VCaP (cell line): Measurements from ENCODE around the gene PHF21B.
"Not testable (repeated sequence)": the region's sequence is repeated elsewhere in the genome, so short reads cannot be mapped to it uniquely, and the experiment has no call there.

Source experiments
- H3K27ac ChIP-seq: fragments of 450-650 bp; 2 replicates; pipeline ENCODE4 v1.5.1; 2017
- TF ChIP-seq, protein P1 (sequence below): fragments of 450-650 bp; conservative IDR thresholded peaks from 2 replicates; pipeline ENCODE4 v1.5.1; 2017; ENCODE audit warnings: mild to moderate bottlenecking, moderate library complexity

The PHF21B gene

DNA sequence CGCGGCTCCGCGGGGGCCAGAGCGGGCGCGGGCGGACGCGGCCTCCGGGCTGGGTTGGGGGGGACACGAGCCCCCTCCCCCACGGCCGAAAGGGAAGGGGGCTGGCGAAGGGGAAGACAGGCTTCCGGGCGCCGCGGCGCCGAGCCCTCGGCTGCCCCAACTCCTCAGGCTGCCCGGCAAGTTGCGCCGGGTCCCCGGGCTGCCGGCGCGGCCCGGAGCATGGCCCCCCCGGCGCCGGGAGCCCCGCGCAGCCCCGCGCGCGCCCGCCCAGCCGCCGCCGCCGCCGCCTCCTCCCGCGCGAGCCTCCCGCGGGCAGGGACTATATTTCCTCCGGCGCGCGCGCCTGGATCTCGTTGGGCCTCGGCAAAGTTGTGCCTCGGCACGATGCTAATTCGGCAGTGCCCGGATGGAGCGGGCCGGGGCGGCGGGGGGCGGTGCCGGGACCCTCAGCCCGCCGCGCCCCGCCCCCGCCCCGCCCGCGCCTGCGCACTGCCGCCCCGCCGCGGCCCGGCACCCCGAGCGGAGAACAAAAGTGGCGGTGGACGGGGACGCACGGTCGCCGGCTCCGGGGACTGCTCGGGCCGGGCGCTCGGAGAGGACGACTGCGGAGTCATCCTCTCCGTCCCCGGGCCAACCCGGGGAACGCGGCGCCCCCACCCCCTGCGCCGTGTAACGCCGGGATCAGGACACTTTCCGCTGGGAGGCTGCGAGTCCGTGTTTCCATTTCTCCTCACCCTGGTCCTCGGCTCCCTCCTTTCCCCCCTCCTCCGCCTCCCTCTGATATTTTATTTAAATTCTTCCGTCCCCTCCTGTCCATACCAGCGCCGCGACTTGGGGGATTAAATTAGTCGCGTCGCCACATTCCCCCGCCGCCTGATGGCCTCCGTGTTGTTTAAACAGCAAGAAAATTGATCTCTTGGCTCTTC lies at the start of gene PHF21B:
Gene PHF21B (minus strand): TSS at position 400 of the 926 bp plus-strand sequence. CDS start 456 bp downstream, outside the sequence.
- TF ChIP-seq, protein P1, sequence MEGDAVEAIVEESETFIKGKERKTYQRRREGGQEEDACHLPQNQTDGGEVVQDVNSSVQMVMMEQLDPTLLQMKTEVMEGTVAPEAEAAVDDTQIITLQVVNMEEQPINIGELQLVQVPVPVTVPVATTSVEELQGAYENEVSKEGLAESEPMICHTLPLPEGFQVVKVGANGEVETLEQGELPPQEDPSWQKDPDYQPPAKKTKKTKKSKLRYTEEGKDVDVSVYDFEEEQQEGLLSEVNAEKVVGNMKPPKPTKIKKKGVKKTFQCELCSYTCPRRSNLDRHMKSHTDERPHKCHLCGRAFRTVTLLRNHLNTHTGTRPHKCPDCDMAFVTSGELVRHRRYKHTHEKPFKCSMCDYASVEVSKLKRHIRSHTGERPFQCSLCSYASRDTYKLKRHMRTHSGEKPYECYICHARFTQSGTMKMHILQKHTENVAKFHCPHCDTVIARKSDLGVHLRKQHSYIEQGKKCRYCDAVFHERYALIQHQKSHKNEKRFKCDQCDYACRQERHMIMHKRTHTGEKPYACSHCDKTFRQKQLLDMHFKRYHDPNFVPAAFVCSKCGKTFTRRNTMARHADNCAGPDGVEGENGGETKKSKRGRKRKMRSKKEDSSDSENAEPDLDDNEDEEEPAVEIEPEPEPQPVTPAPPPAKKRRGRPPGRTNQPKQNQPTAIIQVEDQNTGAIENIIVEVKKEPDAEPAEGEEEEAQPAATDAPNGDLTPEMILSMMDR, result peak; percentile 12; the same call in 1 of the 2 replicates
- peak within 1 kb of the TSS; percentile 97 for H3K27ac ChIP-seq

DNA sequence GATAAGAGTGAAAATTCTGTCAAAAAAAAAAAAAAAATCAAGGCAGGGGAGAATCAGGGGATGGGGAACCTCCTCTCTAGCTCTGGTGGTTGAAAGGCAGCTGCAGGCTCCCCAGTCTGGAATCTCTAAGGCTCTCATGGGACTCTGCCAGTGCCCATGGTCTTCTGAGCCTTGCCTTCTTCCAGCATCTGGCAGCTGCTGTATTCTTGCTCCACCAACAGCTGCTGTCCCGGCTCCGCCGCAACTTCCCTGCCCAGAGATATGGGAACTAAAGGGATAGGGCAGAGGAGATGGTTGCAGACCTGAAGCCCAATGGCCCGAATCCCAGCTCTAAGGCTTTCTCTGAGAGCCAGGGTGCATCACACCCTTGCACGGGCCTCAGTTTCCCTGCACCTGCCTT lies 49.5 kb upstream of the PHF21B start:
- TF ChIP-seq, protein P1, result no peak
- no peak overlapping the region for H3K27ac ChIP-seq

DNA sequence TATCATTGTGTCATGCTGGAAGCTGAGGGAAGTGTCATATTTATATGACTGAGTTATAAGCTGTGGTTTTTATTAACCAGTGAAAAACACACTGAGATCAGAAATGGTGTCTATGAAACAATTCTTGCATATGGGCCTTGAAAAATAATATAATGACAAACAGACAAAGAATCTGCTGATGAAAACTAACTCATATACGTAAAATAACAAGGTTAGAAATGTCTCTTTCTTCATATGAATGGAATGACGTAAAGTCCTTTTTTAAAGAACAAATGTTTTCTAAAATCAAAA lies 48.8 kb upstream of the PHF21B start:
- TF ChIP-seq, protein P1, result no peak
- H3K27ac ChIP-seq, result no peak overlapping the region

DNA sequence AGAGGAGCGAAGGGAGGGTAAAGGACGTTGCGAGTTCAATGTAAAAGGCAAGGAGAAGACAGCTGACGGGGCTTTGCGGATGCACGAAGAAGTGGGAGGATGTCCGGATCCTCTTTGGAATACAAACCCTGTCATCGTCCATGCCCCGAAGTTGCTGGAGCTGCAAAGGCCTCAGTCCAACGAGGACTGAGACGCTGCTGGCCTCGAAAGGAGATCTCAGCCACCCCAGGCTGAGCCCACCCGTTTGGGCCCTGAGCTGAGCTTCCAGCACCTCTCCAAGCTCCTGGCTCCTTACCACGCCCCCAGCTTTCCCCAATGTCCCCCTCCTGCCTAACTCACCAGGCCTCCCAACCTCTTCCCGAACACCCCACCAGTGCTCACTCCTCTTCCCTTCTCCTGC lies 46.1 kb upstream of the PHF21B start:
- TF ChIP-seq, protein P1, result no peak
- H3K27ac ChIP-seq, result no peak overlapping the region

DNA sequence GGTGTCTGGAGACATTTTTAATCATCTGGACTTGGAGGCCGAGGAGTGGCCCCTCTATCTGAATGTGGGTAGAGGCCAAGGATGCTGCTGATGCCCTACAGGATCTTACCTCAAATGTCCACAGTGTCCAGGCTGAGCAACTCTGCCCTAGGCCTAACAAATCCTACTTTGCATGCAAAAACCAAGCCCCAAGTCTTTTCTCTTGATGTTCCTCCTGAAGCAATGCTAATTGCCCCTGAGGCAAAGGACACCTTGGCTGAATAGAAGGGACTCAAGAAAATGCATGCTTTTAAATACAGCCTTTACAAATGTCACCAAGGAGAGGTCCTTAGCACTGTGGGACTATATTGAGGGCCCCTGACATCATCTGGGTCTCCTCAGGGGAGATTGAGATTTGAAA lies 43.8 kb upstream of the PHF21B start:
- H3K27ac ChIP-seq, result no peak overlapping the region
- TF ChIP-seq, protein P1, result no peak

DNA sequence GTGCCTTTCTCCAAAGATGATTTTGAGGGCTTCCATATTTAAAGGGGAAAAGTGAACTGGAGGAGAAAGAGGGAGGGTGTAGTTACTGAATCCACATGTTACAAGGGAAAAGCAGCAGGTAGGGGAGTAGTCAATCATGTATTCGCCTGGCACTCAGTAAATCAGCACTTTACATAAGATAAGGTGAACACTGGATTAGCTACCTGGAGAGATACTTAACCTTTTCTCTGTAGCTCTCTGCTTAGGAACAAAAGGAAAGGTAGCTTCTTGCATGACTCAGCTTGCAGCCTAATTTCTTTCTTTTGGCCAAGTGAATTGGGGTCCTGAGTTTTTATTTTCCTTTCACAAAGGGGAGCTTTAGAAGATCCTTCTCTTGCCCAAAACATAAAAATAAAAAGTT lies 43.3 kb upstream of the PHF21B start:
- TF ChIP-seq, protein P1, result no peak
- H3K27ac ChIP-seq, result no peak overlapping the region

DNA sequence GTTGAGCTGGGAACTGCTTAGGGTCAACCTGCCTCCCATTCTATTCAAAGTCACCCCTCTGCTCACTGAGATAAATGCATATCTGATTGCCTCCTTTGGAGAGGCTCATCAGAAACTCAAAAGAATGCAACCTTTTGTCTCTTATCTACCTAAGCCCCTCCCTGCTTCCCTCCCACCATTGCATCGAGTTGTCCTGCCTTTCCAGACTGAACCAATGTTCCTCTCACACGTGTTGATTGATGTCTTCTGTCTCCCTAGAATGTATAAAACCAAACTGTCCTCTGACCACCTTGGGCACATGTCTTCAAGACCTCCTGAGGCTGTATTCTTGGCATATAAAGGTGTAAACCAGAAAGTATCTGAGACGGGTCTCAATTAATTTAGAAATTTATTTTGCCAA lies 42.9 kb upstream of the PHF21B start:
- not testable (repeated sequence) for H3K27ac ChIP-seq

DNA sequence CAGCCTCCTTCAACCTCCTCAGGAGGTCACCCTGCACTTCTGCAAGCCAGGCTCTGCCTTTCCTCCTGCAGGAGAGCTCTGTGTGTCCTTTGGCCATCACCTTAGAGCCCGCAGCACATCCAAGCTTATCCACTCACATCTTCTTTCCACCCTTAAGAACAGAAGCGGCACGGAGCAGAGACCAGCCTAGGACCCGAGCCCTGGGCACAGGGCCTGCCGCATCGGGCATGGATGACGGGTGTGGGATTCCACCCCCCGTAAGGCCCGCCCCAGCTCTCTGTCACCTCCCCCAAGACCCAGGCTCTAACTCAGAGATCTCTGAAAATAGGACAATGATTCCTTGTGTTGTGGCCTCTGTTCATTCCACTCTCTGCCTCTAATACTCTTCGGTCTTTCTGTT lies 42.1 kb upstream of the PHF21B start:
- TF ChIP-seq, protein P1, result no peak

More for the DNA sequence above, 42.1 kb upstream of the PHF21B start:
- H3K27ac ChIP-seq, result no peak overlapping the region
